Astrocyte of the cerebellum (primary cell): Measurements from ENCODE around the gene SVOPL.

ENCODE experiments used
- DNase-seq: peaks from one replicate; pipeline ENCODE4 v3.0.0-alpha.2; 2011; ENCODE audit warnings: low read depth
- H3K4me3 ChIP-seq: 2 replicates; pipeline ENCODE4 v1.5.1; 2011; ENCODE audit warnings: mild to moderate bottlenecking, low read depth, low read length, moderate library complexity
- in situ Hi-C: cut with HindIII; loops from 2 replicates; pipeline ENCODE4 v1.10.0; 2017; ENCODE audit warnings: low sequenced_read_pairs
- TF ChIP-seq, protein P1 (sequence below): IDR thresholded peaks from 2 replicates; pipeline ENCODE4 v1.5.1; 2012; ENCODE audit warnings: low read length, low read depth, moderate library complexity, mild to moderate bottlenecking; ENCODE audit errors: missing control alignments

SVOPL gene

GRCh38 chr7:138657854-138658386, 43.2 kb downstream of the SVOPL start:
- TF ChIP-seq, protein P1, sequence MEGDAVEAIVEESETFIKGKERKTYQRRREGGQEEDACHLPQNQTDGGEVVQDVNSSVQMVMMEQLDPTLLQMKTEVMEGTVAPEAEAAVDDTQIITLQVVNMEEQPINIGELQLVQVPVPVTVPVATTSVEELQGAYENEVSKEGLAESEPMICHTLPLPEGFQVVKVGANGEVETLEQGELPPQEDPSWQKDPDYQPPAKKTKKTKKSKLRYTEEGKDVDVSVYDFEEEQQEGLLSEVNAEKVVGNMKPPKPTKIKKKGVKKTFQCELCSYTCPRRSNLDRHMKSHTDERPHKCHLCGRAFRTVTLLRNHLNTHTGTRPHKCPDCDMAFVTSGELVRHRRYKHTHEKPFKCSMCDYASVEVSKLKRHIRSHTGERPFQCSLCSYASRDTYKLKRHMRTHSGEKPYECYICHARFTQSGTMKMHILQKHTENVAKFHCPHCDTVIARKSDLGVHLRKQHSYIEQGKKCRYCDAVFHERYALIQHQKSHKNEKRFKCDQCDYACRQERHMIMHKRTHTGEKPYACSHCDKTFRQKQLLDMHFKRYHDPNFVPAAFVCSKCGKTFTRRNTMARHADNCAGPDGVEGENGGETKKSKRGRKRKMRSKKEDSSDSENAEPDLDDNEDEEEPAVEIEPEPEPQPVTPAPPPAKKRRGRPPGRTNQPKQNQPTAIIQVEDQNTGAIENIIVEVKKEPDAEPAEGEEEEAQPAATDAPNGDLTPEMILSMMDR, result no peak
- no peak for DNase-seq
- no peak overlapping the region for H3K4me3 ChIP-seq
- in situ Hi-C loops, result no loop called here

- DNase-seq, result no peak
- H3K4me3 ChIP-seq, result no peak overlapping the region
- TF ChIP-seq, protein P1, result no peak
- in situ Hi-C loops, result no loop called here
Measured at GRCh38 chr7:138656952-138657351, 44.2 kb downstream of the SVOPL start.

- H3K4me3 ChIP-seq, result no peak overlapping the region
- DNase-seq, result no peak
- in situ Hi-C loops, result no loop called here
- TF ChIP-seq, protein P1, result no peak
Measured at GRCh38 chr7:138654616-138655015, 46.5 kb downstream of the SVOPL start.

- no peak overlapping the region for H3K4me3 ChIP-seq
- DNase-seq, result no peak
- TF ChIP-seq, protein P1, result no peak
- in situ Hi-C loops, result no loop called here
Measured at GRCh38 chr7:138649506-138649905, 51.7 kb downstream of the SVOPL start.

DNA sequence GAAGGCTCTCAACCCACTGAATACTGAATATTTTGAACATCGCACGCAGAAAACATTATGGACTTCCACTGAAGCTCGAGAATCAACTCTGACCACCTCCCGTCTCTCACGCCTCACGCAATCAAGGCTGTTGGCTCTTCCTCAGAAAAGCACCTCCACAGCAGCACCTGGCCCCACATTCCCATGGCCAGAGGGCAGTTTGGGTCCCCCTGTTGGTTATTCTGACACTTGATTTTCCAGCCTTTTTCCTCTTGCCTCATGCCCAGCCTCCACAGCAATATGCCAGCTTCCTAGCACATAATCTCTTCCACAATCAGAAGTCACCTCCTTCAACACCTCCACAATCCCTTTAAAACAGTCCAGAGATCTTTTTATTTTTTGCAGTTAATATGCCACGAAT, 55.9 kb downstream of the SVOPL start:
- in situ Hi-C loops, result no loop called here
- TF ChIP-seq, protein P1, result no peak
- no peak overlapping the region for H3K4me3 ChIP-seq
- DNase-seq, result no peak

GRCh38 chr7:138632826-138633602, 68.1 kb downstream of the SVOPL start:
- TF ChIP-seq, protein P1, result no peak
- no peak overlapping the region for H3K4me3 ChIP-seq
- in situ Hi-C loops, result no loop called here

More at GRCh38 chr7:138632826-138633602, 68.1 kb downstream of the SVOPL start:
- DNase-seq, result no peak
